ENCODE data around the gene KCTD15.

KCTD15 gene

DNA sequence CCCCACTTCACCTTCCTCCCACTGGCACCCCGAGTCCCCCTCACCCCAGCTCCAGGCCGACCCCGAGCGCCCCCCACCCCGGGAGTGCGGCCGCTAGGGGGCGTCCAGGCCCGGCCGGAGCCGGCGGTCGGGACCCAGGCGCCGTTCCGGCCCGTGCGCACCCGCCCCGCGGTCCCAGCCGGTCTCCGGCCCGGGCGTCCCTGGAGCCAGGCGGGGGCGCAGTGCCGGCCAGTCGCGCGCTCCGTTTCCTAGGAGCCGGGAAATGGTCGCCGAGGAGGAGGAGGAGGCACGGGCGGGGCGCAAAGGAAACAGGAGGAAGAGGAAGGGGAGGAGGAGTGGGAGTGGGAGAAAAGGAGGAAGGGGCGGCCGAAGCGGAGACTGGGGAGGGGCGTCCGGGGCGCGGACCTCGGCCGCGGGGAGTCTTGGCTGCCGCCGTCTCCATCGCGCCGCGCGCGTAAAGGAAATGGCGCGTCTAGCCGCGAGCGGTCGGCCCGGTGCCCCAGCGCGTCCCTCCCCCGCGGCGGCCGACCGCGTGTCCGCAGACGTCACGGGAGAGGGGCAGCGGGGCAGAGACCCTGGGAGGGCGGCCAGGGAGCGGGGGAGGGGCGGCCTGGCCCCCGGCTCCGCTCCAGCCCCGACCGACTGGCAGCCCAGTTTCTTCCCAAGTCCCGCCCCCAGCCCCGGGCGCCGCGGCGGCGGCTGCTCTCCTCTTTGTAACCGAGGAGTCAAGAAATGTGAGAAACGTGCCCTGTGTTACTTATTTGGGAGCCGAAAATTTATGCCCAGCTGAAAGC is 1.1 kb upstream of the KCTD15 start:
- peak overlapping the region; percentile 65 for H3K4me3 ChIP-seq (ENCODE audit: low read depth, low read length)

DNA sequence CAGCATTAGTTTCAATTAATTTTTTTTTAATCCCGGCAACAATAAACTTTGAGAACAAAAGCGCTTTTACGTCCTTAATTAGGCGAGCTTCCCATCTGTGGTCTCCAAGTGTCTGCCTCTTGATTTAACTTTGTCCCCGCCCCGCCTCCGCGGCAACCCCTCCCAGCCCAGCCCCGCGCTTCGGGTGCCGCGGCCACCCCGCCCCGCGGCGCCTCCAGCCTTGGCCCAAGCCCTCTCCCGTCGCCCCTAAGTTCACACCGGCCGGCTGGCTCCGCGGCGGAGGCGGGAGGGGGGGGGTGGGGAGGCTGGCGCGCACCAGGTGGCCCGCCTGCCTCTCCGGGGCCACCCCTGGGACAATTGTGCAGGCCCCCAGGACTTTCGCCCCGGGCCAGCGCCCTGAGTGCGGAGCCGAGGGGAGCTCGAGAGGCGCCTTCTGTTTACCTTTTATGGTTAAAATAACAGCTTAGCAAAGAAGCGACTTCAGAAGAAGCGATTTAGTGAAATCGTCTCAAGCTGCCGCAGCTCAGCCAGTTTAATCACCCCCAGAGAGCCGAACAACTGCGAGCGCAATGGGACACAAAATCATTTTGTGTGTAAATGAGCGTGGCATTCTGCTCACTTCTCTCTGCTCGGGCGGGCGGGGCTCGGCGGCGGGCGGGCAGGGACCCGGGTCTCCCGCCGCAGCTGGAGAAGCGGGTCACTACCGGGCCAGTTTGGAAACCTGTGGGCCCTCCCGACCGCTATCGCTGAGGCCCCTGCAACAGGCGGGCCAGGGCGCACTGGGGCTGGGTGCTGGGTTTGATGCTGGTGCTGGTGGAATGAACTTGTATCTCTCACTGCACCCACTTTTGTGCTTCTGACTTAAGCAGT is 1.4 kb downstream of the KCTD15 start:
- H3K4me3 ChIP-seq (ENCODE audit: low read depth, low read length) = peak overlapping the region; percentile 77

DNA sequence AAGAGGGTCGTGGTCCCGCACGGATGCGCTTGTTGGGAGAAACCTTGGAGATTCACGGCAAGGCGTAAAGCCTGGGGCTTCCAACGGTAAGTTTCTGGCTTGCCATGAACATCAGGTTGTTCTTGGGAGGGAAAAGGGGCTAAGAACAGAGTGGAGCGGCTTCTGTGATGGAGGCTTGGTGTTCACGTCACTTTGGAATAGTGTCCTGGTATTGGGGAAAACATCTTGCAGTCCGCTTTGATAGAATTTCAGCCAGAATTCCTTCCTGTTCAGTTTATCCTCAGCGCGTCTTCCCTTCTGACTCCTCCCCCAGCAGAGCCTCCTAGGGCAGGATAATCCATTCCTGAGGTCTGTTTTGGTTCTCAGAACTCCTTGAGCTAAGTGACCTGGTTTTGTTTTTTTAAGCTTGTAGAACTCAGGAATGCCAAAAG is 2.0 kb downstream of the KCTD15 start:
- peak overlapping the region; percentile 67 for H3K4me3 ChIP-seq (ENCODE audit: low read depth, low read length)

DNA sequence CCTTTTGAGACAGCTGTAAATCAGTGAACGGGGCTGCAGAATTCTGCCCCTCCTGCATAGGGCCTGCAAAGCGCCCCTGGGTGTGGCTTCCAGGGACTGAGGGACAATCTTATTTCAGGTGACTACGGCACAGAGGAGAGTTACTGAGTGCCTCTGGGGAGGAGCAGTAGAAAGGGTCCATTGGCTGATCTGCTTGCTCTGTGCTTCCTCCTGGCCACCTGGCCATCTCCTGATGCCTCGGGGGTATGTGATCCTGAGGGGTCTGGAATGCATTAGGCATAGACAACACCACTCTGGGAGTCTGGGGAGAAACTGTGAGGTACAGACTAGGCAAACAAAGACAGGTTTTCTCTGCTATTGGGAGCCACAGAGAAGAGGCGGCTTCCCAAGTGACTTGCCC is 2.8 kb downstream of the KCTD15 start:
- H3K4me3 ChIP-seq (ENCODE audit: low read depth, low read length) = peak overlapping the region; percentile 14

DNA sequence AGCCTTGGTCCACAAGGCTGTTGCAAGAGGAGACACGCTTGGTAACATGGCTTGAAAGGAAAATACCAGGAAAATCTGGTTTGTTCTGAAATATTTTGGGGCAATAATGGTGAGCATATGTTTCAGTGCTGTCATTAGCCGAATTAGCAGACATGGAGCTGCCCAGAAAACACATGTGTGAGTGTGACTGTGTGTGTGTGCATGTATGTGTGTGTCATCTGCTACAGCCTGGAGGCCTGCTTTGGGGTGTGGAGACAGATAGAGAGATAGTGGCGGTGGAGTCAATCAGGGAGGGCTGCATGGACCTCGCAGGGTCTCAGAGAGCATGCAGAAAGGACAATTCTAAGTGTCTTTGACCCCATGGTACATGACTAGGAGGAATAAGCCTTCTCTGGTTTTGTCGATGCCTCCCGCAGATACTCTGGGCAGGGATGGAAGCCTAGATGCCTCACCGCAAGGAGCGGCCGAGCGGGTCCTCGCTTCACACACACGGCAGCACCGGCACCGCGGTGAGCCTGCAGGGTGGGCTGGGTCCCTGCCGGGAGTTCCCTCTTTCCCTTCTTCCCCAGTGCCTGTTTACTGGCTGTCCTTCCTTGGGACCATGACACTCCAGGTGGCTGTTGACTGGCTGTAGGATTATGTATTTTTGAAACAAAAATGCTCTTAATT is 3.5 kb downstream of the KCTD15 start:
- no peak overlapping the region for H3K4me3 ChIP-seq (ENCODE audit: low read depth, low read length)

DNA sequence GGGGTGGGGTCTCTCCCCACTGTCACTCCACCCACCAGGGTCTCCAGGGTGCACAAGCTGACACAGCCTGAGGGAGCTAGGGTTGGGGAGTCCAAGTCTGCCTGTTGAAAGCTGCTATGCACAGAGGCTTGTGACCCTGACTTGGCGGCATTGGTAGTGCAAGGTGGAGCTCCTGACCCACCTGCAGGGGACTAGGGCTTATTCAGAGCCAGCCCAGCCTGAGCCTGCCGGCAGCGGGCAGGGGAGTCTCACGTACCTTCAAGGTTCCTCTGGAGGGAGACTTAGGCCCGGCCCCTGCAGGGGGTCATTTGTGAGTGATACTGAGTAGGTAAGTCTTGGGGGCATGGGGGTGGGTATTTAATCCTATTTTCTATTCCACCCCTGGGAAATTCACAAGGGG is 4.7 kb downstream of the KCTD15 start:
- no peak overlapping the region for H3K4me3 ChIP-seq (ENCODE audit: low read depth, low read length)

DNA sequence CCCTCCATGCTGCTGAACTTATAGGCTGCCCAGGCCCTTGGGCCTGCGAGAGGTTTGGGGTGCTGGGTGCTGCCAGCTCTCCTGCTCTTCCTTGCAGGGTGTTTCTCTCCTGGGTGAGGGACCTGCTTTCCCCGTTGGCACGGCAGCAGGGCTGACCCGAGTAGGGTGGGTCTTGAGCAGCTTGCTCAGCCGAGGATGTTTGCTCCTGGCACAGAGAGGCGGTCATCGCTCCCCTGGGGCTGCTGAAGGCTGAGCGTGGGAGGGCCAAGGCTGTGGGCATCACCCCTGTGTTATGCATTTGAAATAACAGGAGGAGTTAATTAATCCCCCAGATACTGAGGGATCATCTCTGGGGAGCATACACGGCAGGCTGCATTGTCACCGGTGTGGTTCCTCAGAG is 5.3 kb downstream of the KCTD15 start:
- H3K4me3 ChIP-seq (ENCODE audit: low read depth, low read length) = no peak overlapping the region

DNA sequence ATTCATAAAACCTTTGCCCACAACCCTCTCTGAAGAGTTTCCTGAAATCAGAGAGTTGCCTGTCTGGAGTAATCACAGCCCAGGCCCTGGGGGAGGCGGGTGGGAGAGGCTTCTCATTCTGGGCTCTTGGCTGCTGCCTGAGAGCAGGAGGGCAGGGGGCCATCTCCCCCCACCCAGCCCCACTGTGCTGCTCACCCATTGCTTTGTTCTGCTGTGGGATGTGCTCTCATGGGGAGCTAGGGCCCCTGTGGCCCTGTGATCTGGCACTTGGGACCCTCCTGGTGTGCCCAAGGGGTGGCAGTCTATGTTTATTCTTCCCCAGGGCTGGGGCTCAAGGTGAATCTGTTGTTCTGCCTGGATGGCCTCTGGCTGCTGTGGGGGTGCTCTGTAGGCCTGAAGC is 6.1 kb downstream of the KCTD15 start:
- no peak overlapping the region for H3K4me3 ChIP-seq (ENCODE audit: low read depth, low read length)

DNA sequence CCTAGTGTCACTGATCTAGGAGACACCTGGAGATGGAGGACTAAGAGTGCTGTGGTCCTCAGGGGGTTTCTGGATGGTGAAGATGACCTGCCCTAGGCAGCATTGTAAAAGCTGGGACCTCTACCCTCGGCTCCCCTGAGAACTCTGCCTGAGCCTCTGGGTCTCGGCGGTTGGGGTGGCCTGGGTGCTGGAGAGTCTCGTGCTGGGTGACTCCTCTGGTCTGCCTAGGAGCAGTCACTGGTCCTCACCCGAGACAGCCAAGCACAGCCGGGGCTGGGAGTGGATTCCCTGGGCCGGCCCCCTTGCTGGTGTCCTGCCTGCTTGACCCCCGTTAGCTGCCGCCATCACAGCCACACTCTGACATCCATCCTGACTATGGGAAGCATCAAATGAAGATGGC is 6.7 kb downstream of the KCTD15 start:
- H3K4me3 ChIP-seq (ENCODE audit: low read depth, low read length) = no peak overlapping the region

DNA sequence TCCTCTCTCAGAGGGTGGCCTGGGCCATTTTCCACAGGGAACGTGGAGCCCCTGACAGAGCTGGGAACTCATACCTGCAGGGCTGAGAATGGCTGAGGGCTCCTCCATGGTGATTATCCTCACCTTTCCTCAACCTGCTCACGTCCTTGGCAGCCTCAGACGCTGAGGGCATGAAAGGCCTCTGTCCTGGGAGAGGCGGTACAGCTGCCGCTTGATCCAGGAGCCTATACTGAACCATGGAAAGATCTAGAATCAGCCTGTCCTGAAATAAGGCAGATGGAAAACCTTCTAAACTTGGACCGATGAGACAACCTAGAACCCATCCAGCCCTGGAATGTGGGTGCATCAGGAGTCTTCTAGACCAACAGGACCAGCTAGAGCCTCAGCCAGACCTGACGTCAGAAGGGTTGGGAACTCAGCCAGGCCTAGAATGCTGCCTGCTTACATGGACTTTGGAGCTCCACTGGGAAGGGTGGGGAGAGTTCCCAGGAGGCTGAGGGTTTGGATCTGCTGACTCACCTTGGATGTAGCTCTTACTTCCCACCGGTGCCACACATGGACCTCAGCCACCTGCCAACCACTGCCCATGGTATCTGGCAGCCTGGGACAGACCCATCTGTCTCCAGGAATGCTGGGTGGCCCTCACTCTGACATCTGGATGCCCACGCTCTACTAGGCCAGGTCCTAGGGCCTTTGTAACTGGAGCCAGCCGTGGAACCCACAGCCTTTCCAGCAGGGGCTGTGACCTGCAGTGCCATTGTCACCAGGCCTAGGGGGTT is 7.5 kb downstream of the KCTD15 start:
- H3K4me3 ChIP-seq (ENCODE audit: low read depth, low read length) = no peak overlapping the region

DNA sequence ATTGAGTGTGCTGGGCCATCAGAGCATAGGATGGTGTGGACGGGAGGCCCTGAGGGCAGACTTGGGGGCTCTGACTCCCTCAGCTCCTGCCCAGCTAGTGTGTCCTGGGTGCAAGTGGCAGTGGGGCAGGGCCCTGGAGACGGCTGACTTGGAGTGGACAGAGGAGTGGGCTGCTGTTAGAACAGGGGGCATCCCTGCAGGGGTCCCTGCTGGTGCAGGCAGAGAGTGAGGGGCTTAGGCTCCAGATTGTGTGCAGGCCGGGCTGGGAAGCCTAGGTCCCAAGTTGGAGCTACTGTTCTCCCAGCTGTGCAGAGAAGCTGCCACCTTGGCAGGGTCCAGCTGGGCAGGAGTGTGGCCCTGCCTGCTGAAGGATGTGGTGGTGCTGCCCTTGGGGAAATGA is 8.6 kb downstream of the KCTD15 start:
- H3K4me3 ChIP-seq (ENCODE audit: low read depth, low read length) = no peak overlapping the region

DNA sequence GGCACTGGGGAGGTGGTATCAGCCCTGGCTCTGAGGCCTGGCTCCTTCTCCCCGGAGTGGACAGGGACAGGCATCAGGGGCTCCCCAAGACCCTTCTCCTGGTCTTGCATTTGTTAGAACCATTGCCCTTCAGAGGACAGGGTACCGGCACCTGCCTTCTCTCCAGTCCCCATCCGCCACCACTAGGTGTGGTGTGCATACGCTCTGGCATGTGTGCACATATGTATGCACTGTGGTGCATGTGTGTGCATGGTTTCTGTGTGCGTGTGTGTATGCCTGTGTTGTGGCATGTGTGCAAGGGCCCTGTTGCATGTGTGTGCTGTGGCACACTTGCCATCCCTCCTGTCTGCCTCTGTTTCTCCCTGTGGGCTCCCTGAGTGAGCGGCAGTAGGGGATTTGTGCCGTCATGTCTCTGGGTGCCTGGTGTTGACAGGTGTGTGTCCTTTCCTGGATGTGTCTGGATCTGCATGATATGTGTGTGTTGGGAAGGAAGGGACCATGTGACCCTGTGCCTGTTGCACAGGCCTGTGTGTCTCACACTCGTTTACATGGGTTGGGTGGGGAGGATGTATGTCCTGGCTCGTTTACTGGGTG is 9.3 kb downstream of the KCTD15 start:
- H3K4me3 ChIP-seq (ENCODE audit: low read depth, low read length) = no peak overlapping the region

DNA sequence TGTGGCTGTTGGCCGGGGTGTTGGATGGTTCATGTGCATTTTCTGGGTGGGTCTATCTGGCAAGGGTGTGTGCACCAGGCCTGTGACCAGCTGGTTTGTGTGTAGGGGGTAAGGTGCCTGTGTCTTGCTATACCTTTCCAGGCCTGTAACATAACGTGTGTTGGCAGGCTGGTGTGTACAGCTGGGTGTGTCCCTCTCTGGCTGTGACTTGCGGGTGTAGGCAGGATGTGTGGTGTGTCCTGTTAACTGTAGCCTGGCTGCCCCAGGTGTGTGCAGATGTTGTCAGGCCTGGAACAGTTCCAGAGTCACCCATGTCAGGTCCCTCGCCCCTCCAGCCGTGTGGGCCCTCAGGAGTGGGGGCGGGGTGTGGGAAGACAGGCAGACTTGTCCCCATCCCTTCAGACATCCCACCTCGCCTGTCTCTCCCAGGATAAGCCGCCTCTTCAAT is 9.8 kb downstream of the KCTD15 start:
- no peak overlapping the region for H3K4me3 ChIP-seq (ENCODE audit: low read depth, low read length)

DNA sequence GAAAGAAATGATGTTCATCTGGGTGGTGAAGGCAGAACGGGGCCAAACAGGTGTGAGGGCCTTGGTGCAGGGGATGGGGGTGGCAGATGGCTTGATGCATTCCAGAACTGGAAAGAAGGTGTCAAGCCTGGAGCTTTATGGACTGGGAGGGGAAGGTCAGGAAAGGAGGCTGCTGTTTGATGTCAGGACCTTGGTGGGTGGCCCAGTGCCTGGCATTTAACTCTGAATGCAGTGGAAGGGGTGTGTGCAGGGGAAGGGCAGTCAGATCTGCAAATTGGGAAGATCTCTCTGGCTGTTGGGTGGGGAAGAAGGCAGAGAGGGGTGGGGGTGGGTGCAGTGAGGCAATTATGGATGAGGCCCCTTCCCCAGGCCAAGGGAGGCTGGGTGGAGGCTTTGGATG is 11.7 kb downstream of the KCTD15 start:
- no peak overlapping the region for H3K4me3 ChIP-seq (ENCODE audit: low read depth, low read length)

DNA sequence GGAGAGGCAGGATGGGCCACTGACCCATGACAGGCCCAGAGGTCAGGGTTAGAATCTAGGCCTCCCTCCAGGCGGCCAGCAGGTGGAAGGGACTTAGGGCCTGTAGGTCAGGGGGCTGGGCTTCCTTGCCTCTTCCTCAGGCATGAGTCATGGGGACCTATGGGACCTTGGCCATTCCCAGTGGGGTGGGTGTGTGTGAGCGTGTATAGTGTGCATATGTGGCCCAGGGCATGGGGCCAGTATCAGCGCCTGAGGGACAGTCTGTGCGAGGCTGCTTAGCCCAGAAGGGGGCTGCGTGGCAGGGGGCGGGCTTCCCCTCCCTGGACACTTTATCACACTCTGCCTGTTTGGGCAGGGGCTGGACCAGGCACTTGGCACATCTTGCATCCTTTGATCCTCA is 13.3 kb downstream of the KCTD15 start:
- no peak overlapping the region for H3K4me3 ChIP-seq (ENCODE audit: low read depth, low read length)

DNA sequence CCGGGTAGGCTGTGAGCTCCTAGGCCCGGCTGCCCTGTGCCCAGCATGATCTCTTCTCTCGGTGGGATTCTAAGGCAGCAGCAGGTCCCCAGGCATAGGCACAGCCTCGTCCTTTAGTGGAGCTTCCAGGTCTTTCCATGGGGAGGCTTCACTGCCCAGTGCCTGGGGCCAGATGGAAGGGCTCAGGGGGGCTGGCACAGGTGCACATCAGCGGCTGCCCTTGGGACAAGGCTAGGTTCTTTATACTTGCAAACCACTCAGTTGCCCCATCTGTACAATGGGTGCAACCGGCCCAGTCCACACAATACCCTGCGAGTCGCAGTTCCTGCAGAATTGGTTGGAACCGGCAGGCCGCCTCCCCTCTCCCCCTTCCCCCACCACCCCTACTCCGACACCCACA is 14.2 kb downstream of the KCTD15 start:
- no peak overlapping the region for H3K4me3 ChIP-seq (ENCODE audit: low read depth, low read length)

DNA sequence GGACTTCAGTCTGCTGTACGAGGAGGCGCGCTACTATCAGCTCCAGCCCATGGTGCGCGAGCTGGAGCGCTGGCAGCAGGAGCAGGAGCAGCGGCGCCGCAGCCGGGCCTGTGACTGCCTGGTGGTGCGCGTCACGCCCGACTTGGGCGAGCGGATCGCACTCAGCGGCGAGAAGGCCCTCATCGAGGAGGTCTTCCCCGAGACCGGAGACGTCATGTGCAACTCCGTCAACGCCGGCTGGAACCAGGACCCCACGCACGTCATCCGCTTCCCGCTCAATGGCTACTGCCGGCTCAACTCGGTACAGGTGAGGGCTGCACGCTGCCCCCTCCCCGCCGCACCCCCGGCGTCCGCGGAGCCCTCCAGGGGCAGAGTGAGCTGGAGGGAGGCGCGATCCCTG is 14.6 kb downstream of the KCTD15 start:
- no peak overlapping the region for H3K4me3 ChIP-seq (ENCODE audit: low read depth, low read length)

DNA sequence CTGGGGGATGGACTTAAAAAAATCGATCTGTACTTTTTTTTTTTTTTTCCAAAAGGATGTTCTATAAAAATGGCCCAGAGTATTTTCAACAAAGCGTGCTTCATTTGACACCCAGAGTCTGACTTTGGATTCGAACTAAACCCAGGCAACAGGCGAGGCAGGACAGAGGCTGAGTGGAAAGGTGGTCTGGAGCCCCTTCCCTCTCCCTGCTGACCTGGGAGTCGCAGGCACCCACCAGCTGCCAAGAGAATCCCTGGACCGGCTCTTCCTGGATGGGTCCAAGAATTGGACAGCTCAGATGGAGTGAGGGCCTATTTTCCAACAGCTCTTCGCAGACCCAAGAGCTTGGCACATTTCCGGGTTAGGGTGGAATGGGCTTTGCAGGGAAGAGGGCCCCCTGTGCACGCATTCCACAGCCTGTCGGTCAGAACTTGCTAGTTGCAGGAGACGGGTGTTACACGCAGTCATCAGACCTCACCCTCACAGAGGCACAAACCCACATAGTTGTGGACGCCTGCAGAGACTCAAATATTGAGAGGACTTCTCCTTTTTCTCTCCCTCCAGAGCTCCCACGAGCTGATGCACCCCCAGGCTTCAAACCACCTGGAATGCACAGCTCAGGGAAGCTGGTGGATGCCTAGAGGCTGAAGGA is 15.2 kb downstream of the KCTD15 start:
- no peak overlapping the region for H3K4me3 ChIP-seq (ENCODE audit: low read depth, low read length)

DNA sequence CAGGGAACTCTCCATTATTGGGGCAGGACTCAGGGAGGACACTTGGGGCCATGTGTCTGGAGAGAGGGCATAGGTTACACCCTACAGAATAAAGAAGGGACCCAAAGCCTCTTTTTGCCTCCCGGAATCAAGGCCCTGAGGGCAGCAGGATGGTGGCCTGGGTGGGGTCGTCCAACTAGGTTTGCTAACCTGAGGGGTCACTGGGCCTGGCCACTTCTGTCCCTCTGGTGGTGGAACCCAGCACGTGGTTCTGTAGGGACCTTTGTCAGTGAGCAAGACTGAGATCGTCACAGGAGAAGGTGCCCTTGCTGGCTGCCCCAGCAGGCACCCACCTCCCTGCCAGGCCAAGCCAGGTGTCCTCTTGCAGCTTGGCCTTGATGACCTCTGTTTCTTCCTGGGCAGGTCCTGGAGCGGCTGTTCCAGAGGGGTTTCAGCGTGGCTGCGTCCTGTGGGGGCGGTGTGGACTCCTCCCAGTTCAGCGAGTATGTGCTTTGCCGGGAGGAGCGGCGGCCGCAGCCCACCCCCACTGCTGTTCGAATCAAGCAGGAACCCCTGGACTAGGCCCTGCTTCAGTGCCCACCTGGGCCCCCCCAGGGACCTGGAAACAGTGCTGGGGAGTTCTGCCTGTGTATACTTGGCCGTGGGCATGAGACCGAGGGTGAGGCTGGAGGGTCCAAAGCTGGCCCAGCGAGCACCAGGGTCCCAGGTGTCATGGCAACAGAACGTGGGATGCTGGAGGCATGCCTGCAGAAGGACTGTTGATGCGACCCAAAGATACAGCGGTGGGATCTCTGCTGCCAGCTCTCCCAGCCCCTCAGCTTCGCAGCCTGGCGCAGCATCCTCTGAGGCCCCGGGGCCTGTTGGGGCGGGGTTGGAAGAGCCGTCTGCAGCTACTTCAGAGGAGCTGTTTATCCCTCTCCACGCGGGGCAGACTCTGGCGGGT is 16.0 kb downstream of the KCTD15 start:
- H3K4me3 ChIP-seq (ENCODE audit: low read depth, low read length) = no peak overlapping the region

All from iPS-11a (cell line).